ENCODE measurements around the gene IFNW1. TPM values are rescaled to one million over a fixed set of nuclear protein-coding genes. Genes with fewer than 3 reads are reported as not detected.

Gene IFNW1
- total and polyA plus RNA-seq, 10 of the 15 experiments (the other 5 are each of a cell fraction or from before 2014, with no cell fraction given), result 0.06 to 0.11 (median 0.09) TPM; not detected in 7

DNA sequence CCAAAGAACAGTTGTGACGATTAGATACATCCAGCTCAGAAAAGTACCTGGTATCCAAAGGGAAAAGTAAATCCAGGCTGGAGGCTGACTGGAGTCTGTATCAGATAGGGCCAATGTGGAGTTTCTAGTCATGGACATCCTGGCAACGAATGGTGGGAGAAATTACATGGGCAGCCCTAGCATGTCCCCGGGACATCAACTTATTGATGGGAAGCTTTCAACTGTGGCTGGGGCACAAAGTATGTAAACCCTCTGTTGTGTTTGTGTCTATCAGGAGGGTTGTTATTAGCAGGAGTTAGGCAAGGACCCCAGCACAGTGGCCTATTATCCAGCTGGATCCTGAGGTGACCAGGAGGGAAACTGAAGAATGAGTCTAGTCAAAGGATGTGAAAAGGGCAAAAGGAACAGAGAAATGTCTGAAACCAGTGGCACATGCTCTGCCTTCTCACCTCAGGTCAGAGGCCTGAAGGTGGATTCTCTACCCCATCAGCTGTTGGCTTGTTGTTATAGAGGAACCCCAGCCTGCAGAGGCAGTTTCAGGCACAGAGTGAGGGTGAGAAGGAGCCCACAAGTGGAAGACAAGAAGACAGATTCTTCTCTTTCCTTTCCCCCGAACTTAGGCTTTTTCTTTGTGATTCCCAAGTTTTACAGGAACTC is 19.9 kb downstream of the IFNW1 start (continued):
- TF ChIP-seq, protein P1, sequence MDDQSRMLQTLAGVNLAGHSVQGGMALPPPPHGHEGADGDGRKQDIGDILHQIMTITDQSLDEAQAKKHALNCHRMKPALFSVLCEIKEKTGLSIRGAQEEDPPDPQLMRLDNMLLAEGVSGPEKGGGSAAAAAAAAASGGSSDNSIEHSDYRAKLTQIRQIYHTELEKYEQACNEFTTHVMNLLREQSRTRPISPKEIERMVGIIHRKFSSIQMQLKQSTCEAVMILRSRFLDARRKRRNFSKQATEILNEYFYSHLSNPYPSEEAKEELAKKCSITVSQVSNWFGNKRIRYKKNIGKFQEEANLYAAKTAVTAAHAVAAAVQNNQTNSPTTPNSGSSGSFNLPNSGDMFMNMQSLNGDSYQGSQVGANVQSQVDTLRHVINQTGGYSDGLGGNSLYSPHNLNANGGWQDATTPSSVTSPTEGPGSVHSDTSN (IDR thresholded peaks at IDR 0.05; ENCODE audit: insufficient replicate concordance, low read depth, low read length), result peak; percentile 5
- TF ChIP-seq CEBPB (IDR thresholded peaks at IDR 0.05; ENCODE audit: borderline replicate concordance in 1 of 2, low read depth in 2 of 2, low read length in 2 of 2), result no peak
- no peak for TF ChIP-seq CHD1 (IDR thresholded peaks at IDR 0.05; ENCODE audit: low read depth, low read length)
- TF ChIP-seq IKZF1 (conservative IDR thresholded peaks at IDR 0.05), result no peak
- no peak for TF ChIP-seq TCF7 (IDR thresholded peaks at IDR 0.05; ENCODE audit: borderline replicate concordance)
- peak; percentile 27; the same call in 1 of the 2 replicates for TF ChIP-seq RUNX3 (IDR thresholded peaks at IDR 0.05; ENCODE audit: low read length)
- peak; percentile 92 for TF ChIP-seq TCF12 (IDR thresholded peaks at IDR 0.05; ENCODE audit: low read depth, low read length)
- TF ChIP-seq, protein P2, sequence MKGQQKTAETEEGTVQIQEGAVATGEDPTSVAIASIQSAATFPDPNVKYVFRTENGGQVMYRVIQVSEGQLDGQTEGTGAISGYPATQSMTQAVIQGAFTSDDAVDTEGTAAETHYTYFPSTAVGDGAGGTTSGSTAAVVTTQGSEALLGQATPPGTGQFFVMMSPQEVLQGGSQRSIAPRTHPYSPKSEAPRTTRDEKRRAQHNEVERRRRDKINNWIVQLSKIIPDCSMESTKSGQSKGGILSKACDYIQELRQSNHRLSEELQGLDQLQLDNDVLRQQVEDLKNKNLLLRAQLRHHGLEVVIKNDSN (IDR thresholded peaks at IDR 0.05; ENCODE audit: borderline replicate concordance, extremely low read length, insufficient read depth, low read depth, low read length), result no peak
- no peak for TF ChIP-seq ZBTB40 (IDR thresholded peaks at IDR 0.05; ENCODE audit: borderline replicate concordance)
- peak; percentile 30; a peak in 2 of 4 replicates for TF ChIP-seq IKZF2 (IDR thresholded peaks at IDR 0.05)
- TF ChIP-seq CUX1 (IDR thresholded peaks at IDR 0.05; ENCODE audit: insufficient replicate concordance, low read depth, low read length), result no peak
- no peak for TF ChIP-seq JUNB (IDR thresholded peaks at IDR 0.05)
- no peak for TF ChIP-seq ZBTB4 (CRISPR knock-in tag; IDR thresholded peaks at IDR 0.05)

Data from GM12878 (cell line).